ENCODE data around the gene SERTAD4. TPM values are rescaled to one million over a fixed set of nuclear protein-coding genes. Genes with fewer than 3 reads are reported as not detected.
A peak's percentile ranks its signal among the peaks of the same experiment; 100 is the strongest.

The SERTAD4 gene
- total and polyA plus RNA-seq, 2 experiments from 2014 or later: 2.8 to 3.0 TPM

DNA sequence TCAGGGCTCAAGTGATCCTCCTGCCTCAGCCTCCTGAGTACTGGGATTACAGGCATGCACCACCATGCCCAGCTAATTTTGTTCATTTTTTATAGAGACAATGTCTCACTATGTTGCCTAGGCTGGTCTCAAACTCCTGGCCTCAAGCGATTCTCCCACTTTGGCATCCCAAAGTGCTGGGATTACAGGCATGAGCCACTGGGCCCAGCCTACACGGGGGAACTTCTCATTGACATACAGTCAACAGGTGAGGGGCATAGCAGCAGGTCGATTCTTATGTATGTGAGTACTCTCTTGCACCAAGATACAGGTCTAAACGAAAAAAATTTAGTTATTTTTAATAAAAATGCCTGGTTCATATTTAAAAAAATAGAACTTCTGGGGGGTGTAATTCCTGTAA is 56.7 kb downstream of the SERTAD4 start:
- Histone ChIP-seq H3K79me2 (no peaks in the 10 kb centered on the region), H3K9me2 (replicated peaks; ENCODE audit: insufficient read depth) (no peaks in the 10 kb centered on the region), H3K4me1 (ENCODE audit: insufficient read depth) (peaks cover 22% of the 10 kb centered on the region), H4K20me1 (ENCODE audit: insufficient read depth, poor library complexity, severe bottlenecking) (no peaks in the 10 kb centered on the region), H3K27ac (no peak overlapping the region), H3K9me3 (ENCODE audit: low read depth) (no peaks in the 10 kb centered on the region), H3K36me3 (replicated peaks; ENCODE audit: insufficient read depth, low read depth) (no peaks in the 10 kb centered on the region), H3K4me3 (no peak overlapping the region), H3K4me2 (no peak overlapping the region), H2AFZ (no peak overlapping the region), H3K27me3 (peaks cover 4% of the 10 kb centered on the region)
- 94% methylated on average over 4 of the region's 4 CpGs for WGBS (ENCODE audit: low lambda C conversion rate, missing lambda C conversion rate)
- DNase-seq (ENCODE audit: low spot score): no peak
- TF ChIP-seq CTCF (IDR thresholded peaks at IDR 0.05; ENCODE audit: poor library complexity) (no peak), EZH2phosphoT487 (IDR thresholded peaks at IDR 0.05; ENCODE audit: low read depth, severe bottlenecking, unreplicated experiment) (no peak), EZH2 (IDR thresholded peaks at IDR 0.05; ENCODE audit: borderline replicate concordance) (no peak)

DNA sequence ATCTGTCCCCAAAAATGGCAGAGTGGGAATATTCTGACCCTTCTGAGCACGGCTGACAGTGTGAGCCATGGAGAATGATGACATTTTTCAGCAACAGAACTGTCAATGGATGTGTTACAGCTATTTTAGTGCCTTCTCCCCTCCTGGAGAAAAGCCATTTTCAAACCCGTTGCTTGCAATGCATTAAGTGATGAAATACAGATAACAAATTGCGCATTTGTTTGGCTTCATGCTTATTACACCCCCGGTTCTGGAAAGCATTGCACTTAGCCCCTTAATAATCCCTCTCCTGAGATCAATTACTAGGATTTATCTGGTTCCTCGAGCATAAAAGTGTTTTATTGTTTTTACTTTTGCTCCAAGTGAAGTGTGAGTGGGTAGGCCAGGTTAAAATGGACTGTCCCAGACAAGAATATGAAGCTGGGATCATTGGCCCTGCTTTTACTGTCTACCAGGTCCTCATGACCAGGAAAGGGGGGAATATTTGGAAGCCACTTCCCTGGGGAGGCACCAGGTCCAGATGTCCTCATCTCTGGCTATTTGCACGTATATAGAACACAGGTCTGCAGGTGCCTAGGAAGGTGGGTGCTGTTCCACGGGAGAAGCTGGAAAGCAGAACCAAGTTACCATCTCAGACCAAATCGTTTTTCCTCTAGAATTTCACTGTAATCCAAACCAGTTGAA is 58.6 kb downstream of the SERTAD4 start:
- Histone ChIP-seq H3K9me2 (replicated peaks; ENCODE audit: insufficient read depth) (no peaks in the 10 kb centered on the region), H3K79me2 (no peaks in the 10 kb centered on the region), H3K4me3 (no peak overlapping the region), H2AFZ (no peak overlapping the region), H3K4me2 (peak overlapping the region; percentile 91), H4K20me1 (ENCODE audit: insufficient read depth, poor library complexity, severe bottlenecking) (no peaks in the 10 kb centered on the region), H3K9me3 (ENCODE audit: low read depth) (no peaks in the 10 kb centered on the region), H3K36me3 (replicated peaks; ENCODE audit: insufficient read depth, low read depth) (no peaks in the 10 kb centered on the region), H3K27me3 (peaks cover 4% of the 10 kb centered on the region), H3K4me1 (ENCODE audit: insufficient read depth) (peaks cover 35% of the 10 kb centered on the region), H3K27ac (peak overlapping the region; percentile 90)
- DNase-seq (ENCODE audit: low spot score): no peak
- TF ChIP-seq EZH2phosphoT487 (IDR thresholded peaks at IDR 0.05; ENCODE audit: low read depth, severe bottlenecking, unreplicated experiment) (no peak), EZH2 (IDR thresholded peaks at IDR 0.05; ENCODE audit: borderline replicate concordance) (no peak), CTCF (IDR thresholded peaks at IDR 0.05; ENCODE audit: poor library complexity) (no peak)
- 50% methylated on average over 8 of the region's 8 CpGs for WGBS (ENCODE audit: low lambda C conversion rate, missing lambda C conversion rate)

DNA sequence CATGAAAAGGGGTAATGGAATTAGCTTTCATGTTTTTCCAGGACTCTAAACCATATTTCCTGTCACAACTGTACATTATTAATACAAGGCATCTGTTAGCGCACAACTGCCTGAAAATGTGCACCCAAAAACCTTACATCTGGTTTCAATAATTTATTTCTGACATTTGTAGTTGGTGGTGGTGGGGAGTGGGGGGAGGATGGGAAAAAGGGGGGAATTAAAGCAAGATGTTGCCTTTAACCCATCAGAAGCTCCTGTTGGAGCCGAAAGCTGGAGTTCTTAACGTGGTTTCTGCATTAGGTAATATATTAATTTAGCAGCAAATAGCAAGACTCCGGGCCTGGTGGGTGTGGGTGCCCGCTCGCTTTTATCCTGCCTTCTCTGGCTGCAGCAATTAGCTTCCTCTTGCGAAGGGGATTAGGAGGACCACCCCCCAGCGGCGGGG is 59.2 kb downstream of the SERTAD4 start:
- WGBS (ENCODE audit: low lambda C conversion rate, missing lambda C conversion rate): 20% methylated on average over 7 of the region's 9 CpGs
- H3K36me3 ChIP-seq (replicated peaks; ENCODE audit: insufficient read depth, low read depth): no peaks in the 10 kb centered on the region
- H3K27me3 ChIP-seq: peaks cover 4% of the 10 kb centered on the region
- H3K79me2 ChIP-seq: no peaks in the 10 kb centered on the region
- peak overlapping the region; percentile 62 for H2AFZ ChIP-seq
- H4K20me1 ChIP-seq (ENCODE audit: insufficient read depth, poor library complexity, severe bottlenecking): no peaks in the 10 kb centered on the region
- peaks cover 35% of the 10 kb centered on the region for H3K4me1 ChIP-seq (ENCODE audit: insufficient read depth)
- DNase-seq (ENCODE audit: low spot score): peak; percentile 72
- no peaks in the 10 kb centered on the region for H3K9me2 ChIP-seq (replicated peaks; ENCODE audit: insufficient read depth)
- peak overlapping the region; percentile 91 for H3K4me2 ChIP-seq
- peak overlapping the region; percentile 90 for H3K27ac ChIP-seq
- H3K4me3 ChIP-seq: no peak overlapping the region
- TF ChIP-seq EZH2phosphoT487 (IDR thresholded peaks at IDR 0.05; ENCODE audit: low read depth, severe bottlenecking, unreplicated experiment) (no peak), CTCF (IDR thresholded peaks at IDR 0.05; ENCODE audit: poor library complexity) (no peak), EZH2 (IDR thresholded peaks at IDR 0.05; ENCODE audit: borderline replicate concordance) (no peak)
- no peaks in the 10 kb centered on the region for H3K9me3 ChIP-seq (ENCODE audit: low read depth)

Measured in hepatocyte (in vitro differentiated cells).